Frontal cortex (tissue), 4 donors: ENCODE measurements around the gene GNB1. TPM values are rescaled to one million over a fixed set of nuclear protein-coding genes. Genes with fewer than 3 reads are reported as not detected.
"Not testable (repeated sequence)": the region's sequence is repeated elsewhere in the genome, so short reads cannot be mapped to it uniquely, and the experiment has no call there.

ENCODE experiments used
- DNase-seq, 2 donors: peaks; one replicate each; pipeline ENCODE4 v3.0.0; 2012; ENCODE audit warnings: low spot score in 2 of 2
- FAIRE-seq: peaks from 2 replicates; lab custom pipeline; 2012; peaks lifted over from hg19 to GRCh38; lab: Jason Lieb, UNC
- total RNA-seq: library from RNA; depleted of rRNA; stranded (reverse); fragments of >200 nt; gene quantifications from one replicate; pipeline ENCODE4 v1.2.3, GENCODE V29; 2014
- donor health status: control.
- donor health status: control.
- donor health status: control.

The GNB1 gene
- total RNA-seq, 1 donor from 2014 or later = 154 TPM

GRCh38 chr1:1756661-1757421, 134.0 kb downstream of the GNB1 start:
- no peak for FAIRE-seq
- no peak for DNase-seq

DNA sequence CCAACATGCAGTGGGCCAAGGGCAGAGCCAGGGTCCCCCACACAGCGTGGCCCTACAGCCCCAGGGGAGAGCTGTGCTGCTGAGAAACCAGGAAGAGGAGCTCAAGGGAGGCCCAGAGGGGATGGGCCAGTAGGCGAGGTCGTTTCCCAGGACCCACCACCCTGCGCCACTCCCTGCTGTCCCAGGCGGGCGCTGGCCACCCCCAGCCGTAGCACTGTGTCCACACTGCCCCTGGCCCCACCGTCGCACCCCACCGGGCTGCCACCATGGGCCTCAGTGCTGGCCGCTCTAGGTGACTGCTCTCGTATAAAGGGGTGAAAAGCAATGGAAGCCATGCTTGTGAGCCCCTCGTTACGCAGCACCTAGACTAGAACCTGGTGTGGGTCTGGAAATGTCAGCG, 135.0 kb downstream of the GNB1 start:
- FAIRE-seq (no peak), DNase-seq (peak in 1 of 2 donors; percentile 2)

- no peak for FAIRE-seq
Measured at GRCh38 chr1:1755426-1755825, 135.5 kb downstream of the GNB1 start.

DNA sequence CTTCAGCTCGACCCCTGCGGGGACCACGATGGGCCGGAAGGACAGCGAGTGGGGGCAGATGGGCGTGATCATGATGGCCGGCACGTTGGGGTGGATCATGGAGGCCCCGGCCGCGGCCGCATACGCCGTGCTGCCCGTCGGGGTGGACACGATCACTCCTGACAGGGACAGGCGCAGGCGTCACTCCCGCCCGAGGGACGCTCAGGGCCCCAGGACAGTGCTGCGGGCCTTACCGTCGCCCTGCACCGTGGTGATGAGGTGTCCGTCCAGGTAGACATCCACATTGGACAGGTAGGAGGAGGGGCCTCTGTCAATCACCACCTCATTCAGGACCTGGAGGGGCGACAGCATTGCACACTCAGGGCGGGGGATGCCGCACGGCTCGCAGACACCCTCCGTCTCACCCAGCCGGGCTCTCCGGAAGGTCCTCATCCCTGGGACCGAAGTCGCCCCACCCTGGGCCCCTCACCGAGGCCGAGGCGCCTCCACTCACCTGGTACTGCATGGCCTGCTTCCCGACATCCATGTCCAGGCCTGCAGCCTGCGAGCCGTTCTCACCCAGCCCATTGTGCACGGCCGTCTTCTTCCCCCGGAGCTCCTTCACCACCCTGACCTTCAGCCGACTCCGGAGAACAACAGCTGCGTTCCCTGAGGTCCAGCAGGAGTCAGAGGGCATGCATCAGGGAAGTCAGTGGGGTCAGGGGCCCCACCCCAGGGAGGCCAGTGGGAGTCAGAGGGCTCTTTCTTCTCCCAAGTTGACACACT, 136.7 kb downstream of the GNB1 start:
- no peak for FAIRE-seq

More at GRCh38 chr1:1755426-1755825, 135.5 kb downstream of the GNB1 start:
- DNase-seq = peak in 1 of 2 donors; percentile 2

DNA sequence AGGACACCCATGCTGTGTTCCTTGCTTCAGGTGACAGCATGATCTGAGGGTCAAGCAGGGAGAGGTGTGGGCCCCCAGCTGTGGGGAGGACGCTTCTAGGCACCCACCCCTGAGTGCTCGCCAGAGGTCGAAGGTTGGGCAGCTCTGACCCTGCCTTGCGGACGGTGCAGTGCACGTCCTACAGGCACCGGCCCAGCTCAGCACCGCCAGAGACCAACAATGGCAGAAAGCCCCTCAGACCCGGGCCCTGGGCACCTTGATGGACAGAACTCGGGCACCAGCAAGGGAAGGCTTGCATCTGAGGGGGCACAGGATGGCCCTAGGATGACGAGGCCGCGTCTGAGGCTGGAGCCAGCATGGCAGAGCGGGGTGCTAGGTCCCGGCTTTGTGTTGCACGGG, 137.3 kb downstream of the GNB1 start:
- FAIRE-seq = no peak
- peak; percentile 16 to 34 for DNase-seq

More for the DNA sequence above, 136.7 kb downstream of the GNB1 start:
- peak; percentile 23 to 32 for DNase-seq

DNA sequence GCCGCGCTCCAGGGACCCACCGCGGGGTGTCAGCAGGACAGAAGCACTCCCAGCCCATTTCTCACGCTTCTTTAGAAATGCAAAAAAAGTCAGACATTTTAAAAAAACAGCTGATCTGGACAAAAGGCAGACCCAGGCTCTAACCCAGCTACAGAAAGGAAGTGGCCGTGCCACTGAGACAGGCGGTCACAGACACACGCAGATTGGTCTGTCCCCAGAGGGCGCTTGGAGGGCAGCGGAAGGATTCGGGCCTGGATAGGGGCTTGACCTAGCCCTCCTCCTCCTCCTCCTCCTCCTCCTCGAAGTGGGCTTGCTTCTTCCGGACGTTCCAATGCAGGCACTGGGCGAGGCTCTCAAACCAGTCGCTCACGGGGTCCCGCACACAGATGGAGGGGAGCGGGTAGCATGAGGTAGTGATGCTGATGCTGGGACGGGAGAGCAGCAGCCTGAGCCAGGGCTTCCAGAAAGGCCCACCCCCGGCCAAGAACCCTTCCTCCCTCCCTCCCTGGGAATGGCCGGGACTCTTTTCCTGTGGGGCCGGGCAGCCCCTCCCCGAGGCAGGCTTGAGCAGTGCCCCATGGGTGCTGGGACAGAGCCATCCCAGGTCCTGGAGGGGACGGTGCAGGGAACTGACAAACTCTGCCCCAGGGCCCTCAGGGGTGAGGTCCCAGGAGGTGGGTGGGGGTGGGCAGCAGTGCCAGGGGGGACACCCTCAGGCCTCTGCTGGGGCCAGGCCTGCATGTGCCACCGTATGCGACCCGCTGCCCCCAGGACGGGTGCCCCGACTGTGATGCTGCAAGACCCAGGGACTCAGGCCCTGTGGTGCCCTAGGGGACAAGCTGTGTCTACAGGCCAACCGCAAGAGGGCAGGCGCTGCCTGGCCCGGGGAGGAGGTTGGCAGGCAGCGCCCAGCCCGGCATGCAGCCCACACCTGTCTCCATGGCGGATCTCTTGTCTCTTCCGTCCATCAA, 138.0 kb downstream of the GNB1 start:
- FAIRE-seq (no peak), DNase-seq (peak; percentile 37)

DNA sequence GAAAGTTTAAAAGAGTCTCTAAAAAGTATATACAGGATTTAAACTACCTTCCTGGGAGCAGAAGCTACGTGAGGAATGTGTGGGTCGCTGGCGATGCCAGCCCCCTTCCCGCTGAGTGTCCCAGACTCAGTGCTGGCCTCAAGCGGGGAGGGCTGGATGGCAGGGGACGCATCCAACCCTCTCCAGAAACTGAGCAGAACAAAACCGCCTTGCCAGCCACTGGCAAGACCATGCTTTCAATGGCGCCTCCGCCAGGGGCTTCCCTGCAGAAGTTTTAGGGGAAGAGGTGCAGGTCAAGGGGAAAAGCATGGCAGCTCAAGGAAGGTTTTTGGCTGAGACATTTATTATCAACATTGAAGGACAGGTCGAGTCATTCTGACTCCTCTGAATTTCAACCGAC, 138.7 kb downstream of the GNB1 start:
- FAIRE-seq (no peak), DNase-seq (peak in 1 of 2 donors; percentile 5)

DNA sequence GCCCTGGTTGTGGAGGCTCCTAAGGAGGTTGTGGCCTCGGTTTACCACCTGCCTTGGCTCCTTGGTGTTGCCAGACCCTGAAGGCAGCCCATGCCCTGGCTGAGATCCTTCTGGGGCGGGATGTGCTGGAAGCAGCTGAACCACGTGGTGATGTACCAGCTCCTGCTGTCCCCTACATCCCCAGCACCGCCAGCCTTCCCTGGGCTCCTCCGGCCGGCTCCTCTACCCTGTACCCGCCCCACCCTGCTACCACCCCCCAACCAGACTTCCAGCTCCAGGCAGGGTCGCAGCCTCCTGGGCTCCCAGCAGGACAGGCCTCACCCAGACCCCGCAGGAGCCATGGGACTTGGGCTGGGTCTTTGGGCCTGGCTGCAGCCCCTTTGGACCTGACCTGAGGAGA, 140.9 kb downstream of the GNB1 start:
- not testable (repeated sequence) for FAIRE-seq

DNA sequence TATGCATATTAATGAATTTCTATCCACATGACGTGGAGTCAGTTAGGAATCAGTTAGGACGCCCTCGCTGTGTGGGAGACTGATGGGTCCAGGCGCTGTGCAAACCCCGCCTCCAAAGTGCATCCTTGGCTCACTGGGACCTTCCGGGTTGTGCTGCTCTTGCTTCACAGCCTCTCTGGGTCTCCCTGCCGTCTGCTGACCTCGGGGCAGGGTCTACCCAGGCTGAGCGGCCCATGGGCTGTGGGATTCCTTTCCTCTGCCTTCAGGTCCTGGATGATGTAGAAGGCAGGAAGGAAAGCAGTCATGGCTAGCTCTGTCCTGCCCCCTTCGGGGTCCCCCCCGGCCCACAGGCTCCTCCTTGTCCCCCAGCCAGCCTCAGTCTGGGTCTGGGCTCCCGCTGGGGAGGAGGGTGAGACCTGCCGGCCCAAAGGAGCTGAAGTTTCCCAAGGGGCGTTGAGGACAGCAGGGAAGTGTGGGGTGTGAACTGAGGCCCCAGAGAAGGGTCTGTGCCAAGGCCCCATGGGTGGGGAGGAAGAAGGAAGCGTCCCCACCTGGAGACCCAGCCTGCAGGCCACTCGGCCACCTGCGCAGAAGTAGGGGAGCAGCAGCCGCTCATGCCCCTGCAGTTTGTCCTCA, 142.1 kb downstream of the GNB1 start:
- FAIRE-seq (no peak), DNase-seq (peak in 1 of 2 donors; percentile 10)

More for the DNA sequence above, 140.9 kb downstream of the GNB1 start:
- DNase-seq = not testable (repeated sequence)

GRCh38 chr1:1746566-1746909, 144.3 kb downstream of the GNB1 start:
- not testable (repeated sequence) for DNase-seq, FAIRE-seq

DNA sequence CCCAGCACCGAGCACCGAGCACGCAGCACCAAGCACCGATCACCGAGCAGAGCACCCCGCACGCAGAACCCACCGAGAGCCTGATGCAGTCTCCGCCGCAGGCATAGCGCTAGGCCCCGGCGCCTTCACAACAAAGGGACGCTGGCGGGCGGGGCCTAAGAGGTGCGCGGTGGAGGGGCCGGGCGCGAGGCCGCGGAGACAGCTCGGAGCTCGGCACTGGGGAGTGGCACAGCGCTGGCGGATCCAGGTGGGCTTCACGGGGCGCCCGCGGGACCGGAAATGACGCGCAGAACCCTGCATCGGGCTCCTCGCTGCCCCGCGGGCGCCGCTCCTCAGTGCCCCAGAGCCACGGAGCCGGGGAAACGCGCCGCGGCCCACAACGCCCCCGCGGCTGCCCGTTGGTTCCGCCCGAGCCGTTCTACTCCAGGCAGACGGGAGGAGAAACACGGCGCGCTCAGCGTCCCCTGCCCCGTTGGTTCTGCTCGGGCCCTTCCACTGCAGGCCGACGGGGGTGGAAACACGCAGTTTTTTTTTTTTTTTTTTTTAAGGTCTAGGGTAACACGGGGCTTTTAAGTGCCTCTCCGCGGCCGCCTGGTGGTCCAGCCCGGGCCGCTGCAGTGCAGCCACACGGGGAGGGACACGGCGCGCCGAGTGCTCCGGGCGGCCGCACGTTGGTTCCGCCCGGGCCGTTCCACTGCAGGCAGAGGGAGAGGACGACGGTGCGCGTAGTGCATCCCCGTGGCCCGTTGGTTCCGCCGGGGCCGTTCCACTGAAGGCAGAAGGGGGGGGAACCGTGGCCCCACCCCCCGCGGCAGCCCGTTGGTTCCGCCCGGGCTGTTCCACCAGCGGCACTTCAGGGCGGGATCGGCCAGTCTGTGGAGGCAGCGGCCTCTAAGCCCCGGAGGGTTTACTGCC, 145.0 kb downstream of the GNB1 start:
- peak; percentile 32 to 58 for DNase-seq
- FAIRE-seq = not testable (repeated sequence)

DNA sequence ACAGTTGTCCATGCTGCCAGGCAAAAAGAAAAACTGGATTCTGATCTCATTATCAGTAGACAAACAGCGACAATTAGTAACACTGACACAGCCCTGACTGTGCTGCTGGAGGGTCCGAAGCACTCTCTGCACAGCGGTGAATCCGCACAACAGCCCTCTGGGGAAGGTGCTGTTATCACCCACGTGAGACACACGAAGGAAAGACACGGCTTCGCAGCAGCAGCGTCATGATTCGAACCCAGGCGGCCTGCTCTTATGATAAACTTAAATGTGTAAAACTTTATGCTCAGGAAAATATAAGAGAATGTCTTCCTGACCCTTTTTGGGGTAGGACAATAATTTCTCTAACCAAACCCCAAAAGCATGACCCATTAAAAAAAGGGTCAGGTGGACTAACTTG, 148.4 kb downstream of the GNB1 start:
- not testable (repeated sequence) for DNase-seq, FAIRE-seq

DNA sequence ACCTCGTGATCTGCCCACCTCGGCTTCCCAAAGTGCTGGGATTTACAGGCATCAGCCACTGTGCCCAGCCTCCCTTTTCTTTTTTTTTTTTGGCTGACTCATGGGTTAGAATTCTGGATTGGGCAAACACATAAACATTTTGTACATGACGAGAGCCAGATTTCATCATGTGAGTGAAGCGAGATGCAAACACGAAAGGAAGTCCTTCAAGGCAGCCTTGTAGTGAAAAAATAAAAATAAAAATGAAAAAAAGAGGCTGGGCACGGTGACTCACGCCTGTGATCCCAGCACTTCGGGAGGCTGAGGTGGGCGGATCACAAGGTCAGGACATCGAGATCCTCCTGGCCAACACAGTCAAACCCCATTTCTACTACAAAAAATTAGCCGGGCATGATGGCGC, 149.9 kb downstream of the GNB1 start:
- not testable (repeated sequence) for DNase-seq, FAIRE-seq

- not testable (repeated sequence) for DNase-seq, FAIRE-seq
Measured at GRCh38 chr1:1738799-1739337, 152.0 kb downstream of the GNB1 start.

- FAIRE-seq, DNase-seq: not testable (repeated sequence)
Measured at GRCh38 chr1:1737675-1738590, 153.0 kb downstream of the GNB1 start.
